Measurements from ENCODE around the gene TMPRSS6. TPM values are rescaled to one million over a fixed set of nuclear protein-coding genes. Genes with fewer than 3 reads are reported as not detected.

TMPRSS6 gene
- total RNA-seq, 4 donors from 2014 or later, result 0.16 to 4.9 (median 0.41) TPM; not detected in 1

DNA sequence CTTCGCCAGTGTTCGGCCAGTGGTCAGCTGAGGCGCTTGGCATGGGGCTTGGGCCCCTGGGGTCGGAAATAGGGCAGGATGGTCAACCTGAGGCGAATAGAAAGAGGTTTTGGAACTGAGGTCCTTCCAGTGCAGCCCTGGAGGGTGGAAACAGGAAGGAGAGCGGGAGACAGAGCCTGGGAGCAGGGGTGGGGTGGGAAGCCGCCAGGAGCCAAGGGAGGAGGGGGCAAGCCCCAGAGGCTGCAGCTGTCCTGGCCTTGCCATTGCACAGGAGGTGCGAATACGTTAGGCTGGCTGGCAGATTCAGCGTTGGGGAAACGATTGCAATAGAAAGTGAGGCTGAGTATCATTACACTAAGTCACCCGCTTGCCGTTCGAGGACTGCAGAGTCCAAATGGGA is 71.8 kb downstream of the TMPRSS6 start:
- Histone ChIP-seq H3K27me3 (peaks cover 7% of the 10 kb centered on the region), H3K36me3 (no peaks in the 10 kb centered on the region), H3K9me3 (no peaks in the 10 kb centered on the region), H3K27ac (no peak overlapping the region), H3K4me3 (no peak overlapping the region), H3K4me1 (peaks cover 7 to 35% (median 20%) of the 10 kb centered on the region in 4 donors)
- intact Hi-C loops (cut with DNase I; ENCODE audit: low total_unique reads), result no loop called here
- DNase-seq, result no peak
- 74 to 76% methylated on average over 9 to 14 of the region's 14 CpGs for WGBS, 2 donors (ENCODE audit: low coverage in 1 of 2)
- in situ Hi-C loops (cut with MboI; ENCODE audit: low pct_ligation_motif_present in 1 of 4, low pct_unique_long_range_greater_than_20kb in 1 of 4, low sequenced_read_pairs in 3 of 4), result no loop called here
- TF ChIP-seq EP300 (IDR thresholded peaks at IDR 0.05; ENCODE audit: low read depth) (no peak), POLR2AphosphoS5 (IDR thresholded peaks at IDR 0.05) (no peak), POLR2A (IDR thresholded peaks at IDR 0.05) (no peak)
- TF ChIP-seq, protein P1, sequence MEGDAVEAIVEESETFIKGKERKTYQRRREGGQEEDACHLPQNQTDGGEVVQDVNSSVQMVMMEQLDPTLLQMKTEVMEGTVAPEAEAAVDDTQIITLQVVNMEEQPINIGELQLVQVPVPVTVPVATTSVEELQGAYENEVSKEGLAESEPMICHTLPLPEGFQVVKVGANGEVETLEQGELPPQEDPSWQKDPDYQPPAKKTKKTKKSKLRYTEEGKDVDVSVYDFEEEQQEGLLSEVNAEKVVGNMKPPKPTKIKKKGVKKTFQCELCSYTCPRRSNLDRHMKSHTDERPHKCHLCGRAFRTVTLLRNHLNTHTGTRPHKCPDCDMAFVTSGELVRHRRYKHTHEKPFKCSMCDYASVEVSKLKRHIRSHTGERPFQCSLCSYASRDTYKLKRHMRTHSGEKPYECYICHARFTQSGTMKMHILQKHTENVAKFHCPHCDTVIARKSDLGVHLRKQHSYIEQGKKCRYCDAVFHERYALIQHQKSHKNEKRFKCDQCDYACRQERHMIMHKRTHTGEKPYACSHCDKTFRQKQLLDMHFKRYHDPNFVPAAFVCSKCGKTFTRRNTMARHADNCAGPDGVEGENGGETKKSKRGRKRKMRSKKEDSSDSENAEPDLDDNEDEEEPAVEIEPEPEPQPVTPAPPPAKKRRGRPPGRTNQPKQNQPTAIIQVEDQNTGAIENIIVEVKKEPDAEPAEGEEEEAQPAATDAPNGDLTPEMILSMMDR (IDR thresholded peaks at IDR 0.05), result no peak

DNA sequence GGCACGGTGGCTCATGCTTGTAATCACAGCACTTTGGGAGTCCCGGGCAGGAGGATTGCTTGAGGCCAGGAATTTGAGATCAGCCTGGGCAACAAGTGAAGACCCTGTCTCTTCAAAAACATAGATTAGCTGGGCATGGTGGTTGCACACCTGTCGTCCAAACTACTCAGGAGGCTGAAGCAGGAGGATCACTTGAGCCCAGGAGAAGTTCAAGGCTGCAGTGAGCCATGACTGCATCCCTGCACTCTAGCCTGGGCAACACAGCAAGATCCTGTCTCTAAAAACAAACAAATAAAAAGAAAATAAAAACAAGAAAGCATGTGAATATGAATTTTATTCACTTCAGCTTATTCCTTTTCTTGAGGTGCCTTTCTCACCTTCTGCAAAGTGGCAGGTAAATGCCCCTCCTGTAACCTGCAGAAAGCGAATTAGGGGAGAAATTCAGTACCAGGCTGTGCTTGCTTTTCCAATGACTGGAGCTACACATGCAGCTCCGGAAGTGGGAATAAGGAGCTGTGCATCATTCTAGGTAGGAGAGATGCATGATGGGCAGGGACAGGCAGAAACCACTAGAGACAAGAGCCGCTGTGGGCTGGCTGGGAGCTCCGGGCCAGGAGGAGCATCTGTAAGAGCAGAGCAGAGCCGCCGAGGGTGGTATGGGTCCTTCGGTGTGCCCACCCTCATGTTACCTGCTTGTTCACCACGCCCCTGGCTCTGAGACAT is 72.7 kb downstream of the TMPRSS6 start:
- H3K4me3 ChIP-seq, result no peak overlapping the region
- DNase-seq, result no peak
- WGBS, 2 donors (ENCODE audit: low coverage in 1 of 2), result 79 to 93% methylated on average over 3 to 11 of the region's 11 CpGs
- TF ChIP-seq POLR2AphosphoS5 (IDR thresholded peaks at IDR 0.05) (no peak), EP300 (IDR thresholded peaks at IDR 0.05; ENCODE audit: low read depth) (no peak), POLR2A (IDR thresholded peaks at IDR 0.05) (no peak)
- TF ChIP-seq, protein P1 (IDR thresholded peaks at IDR 0.05), result no peak
- in situ Hi-C loops (cut with MboI; ENCODE audit: low pct_ligation_motif_present in 1 of 4, low pct_unique_long_range_greater_than_20kb in 1 of 4, low sequenced_read_pairs in 3 of 4), result no loop called here
- intact Hi-C loops (cut with DNase I; ENCODE audit: low total_unique reads), result no loop called here
- H3K27ac ChIP-seq, result no peak overlapping the region
- peaks cover 9 to 41% (median 26%) of the 10 kb centered on the region in 4 donors for H3K4me1 ChIP-seq
- H3K27me3 ChIP-seq, result peaks cover 7% of the 10 kb centered on the region
- no peaks in the 10 kb centered on the region for H3K36me3 ChIP-seq
- H3K9me3 ChIP-seq, result no peaks in the 10 kb centered on the region

DNA sequence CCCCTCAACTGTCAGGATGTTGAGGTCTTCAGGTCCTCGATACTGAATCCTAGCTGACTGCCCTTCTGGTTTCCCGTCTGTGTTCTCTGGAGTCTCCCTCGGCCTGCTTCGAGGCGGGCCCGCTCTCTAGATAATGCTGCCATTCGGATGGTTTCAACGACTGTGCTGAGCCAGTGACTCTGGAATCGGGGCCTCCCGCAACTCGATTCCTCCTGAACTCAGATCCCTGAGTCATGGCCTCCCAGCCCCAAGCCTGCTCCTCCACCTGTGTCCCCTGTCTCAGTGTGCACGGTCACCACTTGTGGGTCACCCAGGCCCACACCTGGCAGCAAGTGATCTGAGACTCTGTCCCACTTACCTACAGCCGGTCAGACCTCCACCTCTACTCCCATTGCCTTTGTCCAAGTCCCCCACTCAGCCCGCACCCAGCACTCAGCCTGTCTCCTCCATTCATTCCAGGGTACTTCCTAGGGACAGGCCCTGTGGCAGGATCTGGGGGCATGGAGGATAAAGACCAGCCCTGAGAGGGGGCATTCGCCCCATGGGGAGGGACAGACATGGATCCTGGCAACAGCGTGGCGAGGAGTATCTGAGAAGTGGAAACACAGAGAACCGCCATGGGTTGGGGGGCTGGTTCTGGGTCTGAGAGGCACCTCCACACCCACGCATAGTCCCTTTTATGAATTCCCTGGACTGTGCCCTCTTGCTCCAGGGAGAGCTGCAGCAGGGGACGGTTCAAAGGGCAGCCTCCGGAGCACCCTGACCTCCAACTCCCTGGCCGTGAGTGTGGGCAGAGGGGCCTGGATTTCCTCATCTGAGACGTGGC is 75.7 kb downstream of the TMPRSS6 start:
- Histone ChIP-seq H3K27ac (peak overlapping the region; percentile 82 to 88 (median 86)), H3K4me3 (no peak overlapping the region), H3K27me3 (peaks cover 7% of the 10 kb centered on the region), H3K4me1 (peaks cover 9 to 41% (median 25%) of the 10 kb centered on the region in 4 donors), H3K36me3 (peaks cover 0 to 12% (median 0%) of the 10 kb centered on the region in 4 donors), H3K9me3 (no peaks in the 10 kb centered on the region)
- intact Hi-C loops (cut with DNase I; ENCODE audit: low total_unique reads) (no loop called here), in situ Hi-C loops (cut with MboI; ENCODE audit: low pct_ligation_motif_present in 1 of 4, low pct_unique_long_range_greater_than_20kb in 1 of 4, low sequenced_read_pairs in 3 of 4) (no loop called here)
- peak; percentile 31 for DNase-seq
- 55 to 75% methylated on average over 2 to 23 of the region's 23 CpGs for WGBS, 2 donors (ENCODE audit: low coverage in 1 of 2)
- TF ChIP-seq, protein P1 (IDR thresholded peaks at IDR 0.05), result no peak
- TF ChIP-seq EP300 (IDR thresholded peaks at IDR 0.05; ENCODE audit: low read depth) (no peak), POLR2AphosphoS5 (IDR thresholded peaks at IDR 0.05) (no peak), POLR2A (IDR thresholded peaks at IDR 0.05) (no peak)

Data from transverse colon (tissue), 4 donors.